Karpas-422 (cell line): ENCODE data around the gene KIF26A. TPM values are rescaled to one million over a fixed set of nuclear protein-coding genes. Genes with fewer than 3 reads are reported as not detected.
"Not testable (repeated sequence)": the region's sequence is repeated elsewhere in the genome, so short reads cannot be mapped to it uniquely, and the experiment has no call there.

Source experiments
- DNase-seq: peaks from one replicate; pipeline ENCODE4 v3.0.0-alpha.2; 2015
- H2AFZ ChIP-seq: fragments of 200-600 bp; sonication (generic); 2 replicates; pipeline ENCODE4 v1.6.1; 2014; ENCODE audit warnings: antibody characterized with exemption, low read length, mixed read lengths
- H3K27ac ChIP-seq: fragments of 200-600 bp; sonication (generic); 2 replicates; pipeline ENCODE4 v1.5.1; 2014; ENCODE audit warnings: mild to moderate bottlenecking, low read length, moderate library complexity
- H3K27me3 ChIP-seq: fragments of 200-600 bp; sonication (generic); 2 replicates; pipeline ENCODE4 v1.6.1; 2014; ENCODE audit warnings: low read length, mixed read lengths
- H3K36me3 ChIP-seq: fragments of 200-600 bp; sonication (generic); 2 replicates; pipeline ENCODE4 v1.6.1; 2014; ENCODE audit warnings: low read length, mixed read lengths; ENCODE audit not compliant: insufficient read depth
- H3K4me1 ChIP-seq: fragments of 200-600 bp; sonication (generic); 2 replicates; pipeline ENCODE4 v1.6.1; 2014; ENCODE audit warnings: mild to moderate bottlenecking, low read length, mixed read lengths
- H3K4me2 ChIP-seq: fragments of 200-600 bp; sonication (generic); 2 replicates; pipeline ENCODE4 v1.6.1; 2014; ENCODE audit warnings: low read length, low read depth, mild to moderate bottlenecking; ENCODE audit not compliant: poor library complexity, severe bottlenecking
- H3K4me3 ChIP-seq: fragments of 200-600 bp; sonication (generic); 2 replicates; pipeline ENCODE4 v1.5.1; 2014; ENCODE audit warnings: mild to moderate bottlenecking, antibody characterized with exemption, low read length, mixed read lengths
- H3K79me2 ChIP-seq: fragments of 200-600 bp; sonication (generic); 2 replicates; pipeline ENCODE4 v1.6.1; 2014; ENCODE audit warnings: mild to moderate bottlenecking, low read length, mixed read lengths
- H3K9ac ChIP-seq: fragments of 200-600 bp; sonication (generic); 2 replicates; pipeline ENCODE4 v1.6.0; 2014; ENCODE audit warnings: low read length
- H3K9me2 ChIP-seq: fragments of 200-600 bp; sonication (generic), shearing (Covaris generic); replicated peaks from 2 replicates; pipeline ENCODE4 v1.6.0; 2014; ENCODE audit warnings: mild to moderate bottlenecking, low read length, moderate library complexity; ENCODE audit not compliant: insufficient read depth
- H3K9me3 ChIP-seq: fragments of 300-700, 200-600 bp; sonication (generic); 2 replicates; pipeline ENCODE4 v1.6.1; 2014; ENCODE audit warnings: low read length, mixed read lengths
- H4K20me1 ChIP-seq: fragments of 200-600 bp; sonication (generic); 2 replicates; pipeline ENCODE4 v1.6.1; 2014; ENCODE audit warnings: mild to moderate bottlenecking, antibody characterized with exemption, low read length, low read depth; ENCODE audit not compliant: insufficient read depth
- total RNA-seq: library from RNA; depleted of rRNA; stranded (reverse); fragments of >200 nt; shearing (Covaris generic); gene quantifications from 2 replicates; pipeline ENCODE4 v1.2.3, GENCODE V29; 2014; ENCODE audit warnings: low replicate concordance

Gene KIF26A
- total RNA-seq, 1 experiment from 2014 or later = not detected

- Histone ChIP-seq H4K20me1 (no peaks in the 10 kb centered on the region), H2AFZ (no peak overlapping the region), H3K27ac (no peak overlapping the region), H3K79me2 (no peaks in the 10 kb centered on the region), H3K27me3 (no peaks in the 10 kb centered on the region), H3K9me3 (no peaks in the 10 kb centered on the region), H3K4me1 (no peaks in the 10 kb centered on the region), H3K4me3 (no peak overlapping the region), H3K9me2 (no peaks in the 10 kb centered on the region), H3K4me2 (no peak overlapping the region), H3K36me3 (no peaks in the 10 kb centered on the region), H3K9ac (no peak overlapping the region)
- DNase-seq = no peak
Measured at GRCh38 chr14:104207142-104208014, 69.0 kb downstream of the KIF26A start.

- H2AFZ ChIP-seq, H3K36me3 ChIP-seq, H3K4me2 ChIP-seq, H3K27me3 ChIP-seq, H3K9me3 ChIP-seq, H4K20me1 ChIP-seq, H3K9ac ChIP-seq, H3K9me2 ChIP-seq, H3K4me1 ChIP-seq, H3K79me2 ChIP-seq, H3K4me3 ChIP-seq, DNase-seq, H3K27ac ChIP-seq: not testable (repeated sequence)
Measured at GRCh38 chr14:104208015-104208295, 69.6 kb downstream of the KIF26A start.

GRCh38 chr14:104208331-104208730 is 69.9 kb downstream of the KIF26A start:
- H3K36me3 ChIP-seq, H3K27ac ChIP-seq, H3K79me2 ChIP-seq, H3K27me3 ChIP-seq, H3K4me1 ChIP-seq, H4K20me1 ChIP-seq, H3K4me2 ChIP-seq, H3K4me3 ChIP-seq, H2AFZ ChIP-seq, H3K9me2 ChIP-seq, H3K9me3 ChIP-seq, H3K9ac ChIP-seq, DNase-seq: not testable (repeated sequence)

- H3K79me2 ChIP-seq, H3K9ac ChIP-seq, H3K9me2 ChIP-seq, H2AFZ ChIP-seq, H3K27ac ChIP-seq, H3K4me2 ChIP-seq, H4K20me1 ChIP-seq, H3K27me3 ChIP-seq, H3K4me1 ChIP-seq, DNase-seq, H3K9me3 ChIP-seq, H3K36me3 ChIP-seq, H3K4me3 ChIP-seq: not testable (repeated sequence)
Measured at GRCh38 chr14:104209071-104209470, 70.7 kb downstream of the KIF26A start.

GRCh38 chr14:104209985-104210816 is 71.8 kb downstream of the KIF26A start:
- Histone ChIP-seq H4K20me1 (no peaks in the 10 kb centered on the region), H3K9me3 (no peaks in the 10 kb centered on the region), H3K79me2 (no peaks in the 10 kb centered on the region), H3K4me1 (no peaks in the 10 kb centered on the region), H3K4me3 (no peak overlapping the region), H3K27me3 (no peaks in the 10 kb centered on the region), H3K4me2 (no peak overlapping the region), H3K36me3 (no peaks in the 10 kb centered on the region), H3K27ac (no peak overlapping the region), H3K9ac (no peak overlapping the region), H2AFZ (no peak overlapping the region), H3K9me2 (no peaks in the 10 kb centered on the region)
- DNase-seq = no peak

GRCh38 chr14:104210817-104211195 is 72.4 kb downstream of the KIF26A start:
- H3K27ac ChIP-seq = no peak overlapping the region
- no peaks in the 10 kb centered on the region for H3K9me3 ChIP-seq
- no peak overlapping the region for H2AFZ ChIP-seq
- H3K36me3 ChIP-seq = no peaks in the 10 kb centered on the region
- no peaks in the 10 kb centered on the region for H4K20me1 ChIP-seq
- H3K4me2 ChIP-seq = no peak overlapping the region
- no peaks in the 10 kb centered on the region for H3K79me2 ChIP-seq
- H3K4me1 ChIP-seq = no peaks in the 10 kb centered on the region
- no peak for DNase-seq
- H3K27me3 ChIP-seq = no peaks in the 10 kb centered on the region
- no peak overlapping the region for H3K4me3 ChIP-seq
- H3K9me2 ChIP-seq = no peaks in the 10 kb centered on the region
- no peak overlapping the region for H3K9ac ChIP-seq

- H4K20me1 ChIP-seq = no peaks in the 10 kb centered on the region
- H3K4me1 ChIP-seq = no peaks in the 10 kb centered on the region
- H3K79me2 ChIP-seq = no peaks in the 10 kb centered on the region
- H3K9me2 ChIP-seq = no peaks in the 10 kb centered on the region
- no peaks in the 10 kb centered on the region for H3K27me3 ChIP-seq
- no peak overlapping the region for H3K4me3 ChIP-seq
- H3K36me3 ChIP-seq = no peaks in the 10 kb centered on the region
- no peak overlapping the region for H3K27ac ChIP-seq
- H3K4me2 ChIP-seq = no peak overlapping the region
- H3K9me3 ChIP-seq = no peaks in the 10 kb centered on the region
- no peak overlapping the region for H2AFZ ChIP-seq
- H3K9ac ChIP-seq = no peak overlapping the region
- no peak for DNase-seq
Measured at GRCh38 chr14:104211215-104211614, 72.8 kb downstream of the KIF26A start.

- Histone ChIP-seq H3K79me2 (no peaks in the 10 kb centered on the region), H3K4me1 (no peaks in the 10 kb centered on the region), H3K9ac (no peak overlapping the region), H3K36me3 (no peaks in the 10 kb centered on the region), H4K20me1 (no peaks in the 10 kb centered on the region), H3K27ac (no peak overlapping the region), H3K4me3 (no peak overlapping the region), H3K9me2 (no peaks in the 10 kb centered on the region), H3K4me2 (no peak overlapping the region), H3K27me3 (no peaks in the 10 kb centered on the region), H2AFZ (no peak overlapping the region), H3K9me3 (no peaks in the 10 kb centered on the region)
- DNase-seq = no peak
Measured at GRCh38 chr14:104211741-104212140, 73.4 kb downstream of the KIF26A start.
